Fibroblast of lung (primary cell): Measurements from ENCODE around the gene FBLN2. TPM values are rescaled to one million over a fixed set of nuclear protein-coding genes. Genes with fewer than 3 reads are reported as not detected.

Experiments
- DNase-seq, 2 donors: peaks; one replicate each; pipeline versions ENCODE4 v3.0.0 to v3.0.0-alpha.2; 2010; ENCODE audit warnings: low read depth in 2 of 2
- H2AFZ ChIP-seq: 2 replicates; pipeline ENCODE4 v1.5.1; 2012; ENCODE audit warnings: low read length, control low read depth, inconsistent platforms
- H3K27ac ChIP-seq: 2 replicates; pipeline ENCODE4 v1.5.1; 2011; ENCODE audit warnings: low read length, control low read depth; ENCODE audit not compliant: insufficient read depth
- H3K27me3 ChIP-seq: 2 replicates; pipeline ENCODE4 v1.5.1; 2011; ENCODE audit warnings: mild to moderate bottlenecking, low read length; ENCODE audit not compliant: control insufficient read depth, insufficient read depth
- H3K36me3 ChIP-seq: 2 replicates; pipeline ENCODE4 v1.5.1; 2011; ENCODE audit warnings: low read length; ENCODE audit not compliant: control insufficient read depth, insufficient read depth
- H3K4me1 ChIP-seq: 2 replicates; pipeline ENCODE4 v1.5.1; 2011; ENCODE audit warnings: low read length; ENCODE audit not compliant: control insufficient read depth, insufficient read depth; ENCODE audit errors: extremely low read depth
- H3K4me2 ChIP-seq: 2 replicates; pipeline ENCODE4 v1.5.1; 2011; ENCODE audit warnings: low read length, control low read depth; ENCODE audit not compliant: insufficient read depth; ENCODE audit errors: extremely low read depth
- H3K4me3 ChIP-seq, 4 experiments: fragments of 200-600 bp in 1 of 4; sonication (generic) in 1 of 4; replicated peaks in 1 of 4; 2 replicates each; pipeline ENCODE4 v1.5.1; 2011 to 2016; ENCODE audit warnings: low read length in 4 of 4, low read depth in 3 of 4, mild to moderate bottlenecking in 3 of 4, control low read depth in 2 of 4, inconsistent platforms in 1 of 4, mixed read lengths in 1 of 4; ENCODE audit not compliant: insufficient read depth in 1 of 4; ENCODE audit errors: control extremely low read depth in 1 of 4
- H3K79me2 ChIP-seq: 2 replicates; pipeline ENCODE4 v1.5.1; 2012; ENCODE audit warnings: mild to moderate bottlenecking, low read length, inconsistent platforms; ENCODE audit not compliant: control insufficient read depth, insufficient read depth
- H3K9ac ChIP-seq: 2 replicates; pipeline ENCODE4 v1.5.1; 2011; ENCODE audit warnings: mild to moderate bottlenecking, low read length, control low read depth; ENCODE audit not compliant: insufficient read depth
- H3K9me3 ChIP-seq: 2 replicates; pipeline ENCODE4 v1.5.1; 2012; ENCODE audit warnings: low read depth, low read length; ENCODE audit not compliant: control insufficient read depth, insufficient read depth
- H4K20me1 ChIP-seq: 2 replicates; pipeline ENCODE4 v1.5.1; 2011; ENCODE audit warnings: low read length; ENCODE audit not compliant: control insufficient read depth, insufficient read depth; ENCODE audit errors: extremely low read depth
- EZH2 ChIP-seq: IDR thresholded peaks from 2 replicates; pipeline ENCODE4 v1.5.1; 2012; ENCODE audit warnings: low read length, control low read depth, mild to moderate bottlenecking; ENCODE audit errors: missing control alignments
- polyA plus RNA-seq, 2 donors: library from polyadenylated mRNA; depleted of rRNA in 1 of 2; stranded (reverse) in 1 of 2; unstranded in 1 of 2; fragments of >200 nt; gene quantifications; 2 replicates each; pipeline ENCODE4 v1.2.1, GENCODE V29; 2011 to 2012; ENCODE audit warnings: missing spikeins in 1 of 2
- total RNA-seq: library from RNA; depleted of rRNA; stranded (reverse); fragments of >200 nt; gene quantifications from 2 replicates; pipeline ENCODE4 v1.2.1, GENCODE V29; 2014
- TF ChIP-seq, protein P1 (sequence below), 2 donors: IDR thresholded peaks in 1 of 2; conservative IDR thresholded peaks in 1 of 2; 1 replicate in 1 of 2; 2 replicates in 1 of 2; pipeline ENCODE4 v1.5.1; 2011 to 2012; ENCODE audit warnings: low read length in 2 of 2, control low read depth in 1 of 2, inconsistent platforms in 1 of 2, low read depth in 1 of 2, mild to moderate bottlenecking in 1 of 2

Gene FBLN2
- total and polyA plus RNA-seq, 2 donors (not counting 1 experiment from before 2014, with no cell fraction given), result 25.4 to 138 TPM

DNA sequence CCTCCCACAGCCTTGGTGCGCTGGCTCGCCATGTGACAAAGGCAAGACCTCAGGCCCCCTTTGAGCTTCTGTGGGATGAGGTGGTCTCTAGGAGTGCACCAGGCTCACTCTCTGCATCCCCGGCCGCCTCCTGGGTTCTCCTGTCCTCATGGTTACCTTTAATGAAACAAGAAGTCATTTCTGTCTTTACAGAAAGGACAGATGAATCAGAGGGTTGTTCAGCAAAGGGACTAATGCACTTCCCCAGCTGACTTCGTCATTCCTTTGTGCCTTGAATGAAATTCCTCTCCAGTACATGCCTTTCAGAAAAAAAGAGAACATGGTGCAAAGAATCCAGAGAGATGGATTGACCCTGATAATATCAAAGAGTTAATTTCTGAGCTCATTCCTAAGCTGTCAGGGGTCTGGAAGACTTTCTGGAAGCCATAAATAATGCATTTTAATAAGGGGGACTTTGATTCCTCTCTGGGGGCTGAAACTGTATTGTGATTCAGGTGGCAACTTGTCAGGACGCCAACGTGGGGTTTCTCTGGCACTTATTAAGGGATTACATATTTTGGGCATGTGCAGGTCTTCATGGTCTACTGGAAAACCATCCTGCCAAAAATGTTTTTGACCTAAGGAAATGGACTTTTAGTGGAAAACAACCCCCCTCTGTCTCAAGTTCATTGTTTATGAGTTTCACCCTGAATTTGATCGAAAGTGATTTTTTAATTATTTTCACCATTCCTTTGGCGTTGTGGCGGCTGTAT, 122.7 kb downstream of the FBLN2 start:
- TF ChIP-seq, protein P1, sequence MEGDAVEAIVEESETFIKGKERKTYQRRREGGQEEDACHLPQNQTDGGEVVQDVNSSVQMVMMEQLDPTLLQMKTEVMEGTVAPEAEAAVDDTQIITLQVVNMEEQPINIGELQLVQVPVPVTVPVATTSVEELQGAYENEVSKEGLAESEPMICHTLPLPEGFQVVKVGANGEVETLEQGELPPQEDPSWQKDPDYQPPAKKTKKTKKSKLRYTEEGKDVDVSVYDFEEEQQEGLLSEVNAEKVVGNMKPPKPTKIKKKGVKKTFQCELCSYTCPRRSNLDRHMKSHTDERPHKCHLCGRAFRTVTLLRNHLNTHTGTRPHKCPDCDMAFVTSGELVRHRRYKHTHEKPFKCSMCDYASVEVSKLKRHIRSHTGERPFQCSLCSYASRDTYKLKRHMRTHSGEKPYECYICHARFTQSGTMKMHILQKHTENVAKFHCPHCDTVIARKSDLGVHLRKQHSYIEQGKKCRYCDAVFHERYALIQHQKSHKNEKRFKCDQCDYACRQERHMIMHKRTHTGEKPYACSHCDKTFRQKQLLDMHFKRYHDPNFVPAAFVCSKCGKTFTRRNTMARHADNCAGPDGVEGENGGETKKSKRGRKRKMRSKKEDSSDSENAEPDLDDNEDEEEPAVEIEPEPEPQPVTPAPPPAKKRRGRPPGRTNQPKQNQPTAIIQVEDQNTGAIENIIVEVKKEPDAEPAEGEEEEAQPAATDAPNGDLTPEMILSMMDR (conservative IDR thresholded peaks at IDR 0.05 in 1 of 2, IDR thresholded peaks at IDR 0.05 in 1 of 2; ENCODE audit: low read depth in 1 of 2, low read length in 2 of 2), result no peak
- no peak for TF ChIP-seq EZH2
- Histone ChIP-seq H3K79me2 (no peaks in the 10 kb centered on the region), H2AFZ (no peak overlapping the region), H3K4me3 (no peak overlapping the region), H3K27ac (no peak overlapping the region), H3K27me3 (no peaks in the 10 kb centered on the region), H3K36me3 (no peaks in the 10 kb centered on the region), H3K9me3 (no peaks in the 10 kb centered on the region), H3K4me2 (no peak overlapping the region), H3K4me1 (no peaks in the 10 kb centered on the region), H4K20me1 (no peaks in the 10 kb centered on the region), H3K9ac (no peak overlapping the region)
- no peak for DNase-seq

DNA sequence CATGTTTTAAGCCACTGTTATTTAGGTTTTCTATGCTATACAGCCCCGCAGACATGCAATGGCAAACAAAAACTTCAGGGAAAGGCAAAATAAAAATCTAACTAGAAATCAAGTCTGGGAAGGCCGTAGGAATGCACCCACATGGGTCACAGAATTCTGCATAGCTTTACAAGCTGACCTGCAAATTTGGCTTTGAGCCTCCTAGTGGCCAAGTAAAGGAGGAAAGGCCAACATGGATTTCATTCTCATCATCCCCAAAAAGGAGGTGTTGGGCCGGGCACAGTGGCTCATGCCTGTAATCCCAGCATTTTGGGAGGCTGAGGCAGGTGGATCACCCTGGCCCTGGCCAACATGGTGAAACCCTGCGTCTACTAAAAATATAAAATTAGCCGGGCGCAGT, 124.3 kb downstream of the FBLN2 start:
- no peak overlapping the region for H2AFZ ChIP-seq
- no peak overlapping the region for H3K4me3 ChIP-seq
- no peak overlapping the region for H3K9ac ChIP-seq
- H3K36me3 ChIP-seq, result no peaks in the 10 kb centered on the region
- H3K4me1 ChIP-seq, result no peaks in the 10 kb centered on the region
- H4K20me1 ChIP-seq, result no peaks in the 10 kb centered on the region
- TF ChIP-seq, protein P1 (conservative IDR thresholded peaks at IDR 0.05 in 1 of 2, IDR thresholded peaks at IDR 0.05 in 1 of 2; ENCODE audit: low read depth in 1 of 2, low read length in 2 of 2), result peak in 1 of 2 donors; percentile 11
- no peak for TF ChIP-seq EZH2
- H3K9me3 ChIP-seq, result no peaks in the 10 kb centered on the region
- no peak overlapping the region for H3K4me2 ChIP-seq
- no peaks in the 10 kb centered on the region for H3K27me3 ChIP-seq
- H3K79me2 ChIP-seq, result no peaks in the 10 kb centered on the region
- no peak for DNase-seq
- no peak overlapping the region for H3K27ac ChIP-seq

DNA sequence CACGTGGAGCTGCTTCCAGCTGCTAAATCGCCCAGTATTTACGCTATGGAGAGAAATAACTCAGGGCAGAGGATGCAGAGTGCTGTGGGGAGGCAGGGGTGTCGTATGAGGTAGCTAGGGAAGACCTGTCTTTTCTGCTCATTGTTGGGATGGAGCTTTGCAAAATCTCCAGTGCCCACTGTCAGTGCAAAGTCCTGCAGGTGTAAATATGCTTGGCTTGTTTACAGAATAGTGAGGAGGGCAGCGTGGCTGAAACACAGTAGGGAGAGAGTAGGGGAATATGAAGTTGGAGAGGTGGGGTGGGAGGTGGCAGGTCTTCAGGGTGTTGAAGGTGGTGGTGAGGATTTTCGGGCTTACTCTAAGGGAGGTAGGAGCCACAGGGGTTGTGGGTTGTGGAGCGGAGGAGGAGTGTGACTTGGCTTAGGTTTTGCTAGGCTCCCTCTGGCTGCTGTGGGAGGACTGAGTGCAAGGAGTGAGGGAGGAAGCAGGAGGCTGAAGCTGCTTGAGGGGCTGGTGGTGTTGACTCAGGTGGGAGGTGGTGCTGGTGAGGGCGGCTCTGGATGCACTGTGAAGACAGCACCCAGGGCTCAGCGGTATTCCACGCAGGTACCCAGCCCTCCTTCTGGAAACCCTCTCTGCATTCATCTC, 125.7 kb downstream of the FBLN2 start:
- TF ChIP-seq, protein P1 (conservative IDR thresholded peaks at IDR 0.05 in 1 of 2, IDR thresholded peaks at IDR 0.05 in 1 of 2; ENCODE audit: low read depth in 1 of 2, low read length in 2 of 2), result no peak
- TF ChIP-seq EZH2, result no peak
- Histone ChIP-seq H3K27me3 (no peaks in the 10 kb centered on the region), H3K4me2 (no peak overlapping the region), H3K4me3 (no peak overlapping the region), H4K20me1 (no peaks in the 10 kb centered on the region), H3K27ac (no peak overlapping the region), H3K9me3 (no peaks in the 10 kb centered on the region), H3K4me1 (no peaks in the 10 kb centered on the region), H2AFZ (no peak overlapping the region), H3K36me3 (no peaks in the 10 kb centered on the region), H3K79me2 (no peaks in the 10 kb centered on the region), H3K9ac (no peak overlapping the region)
- DNase-seq, result no peak
